ENCODE measurements around the gene THUMPD2. TPM values are rescaled to one million over a fixed set of nuclear protein-coding genes. Genes with fewer than 3 reads are reported as not detected.

THUMPD2 gene
- total RNA-seq, 1 experiment from 2014 or later: 19.5 TPM

- H2AFZ ChIP-seq (ENCODE audit: low read length): no peak overlapping the region
- H3K9ac ChIP-seq (ENCODE audit: extremely low read depth, insufficient read length, low read length): no peak overlapping the region
- peaks cover 24 to 26% of the 10 kb centered on the region in 2 experiments for H3K9me3 Mint-ChIP-seq
- H2AK5ac ChIP-seq (ENCODE audit: insufficient read length, low read length): no peak overlapping the region
- no peak overlapping the region for H3K4ac ChIP-seq (ENCODE audit: low read depth, low read length)
- no CpG with 5 or more reads among the region's 2 CpGs for WGBS (ENCODE audit: extremely low coverage, insufficient read length, low lambda C conversion rate)
- no peaks in the 10 kb centered on the region for H3K79me2 ChIP-seq (ENCODE audit: insufficient read depth, low read length)
- peak overlapping the region in 2 of 3 experiments; percentile 20 to 22; a peak in 2 of 7 replicates for H3K27ac Mint-ChIP-seq
- no peak overlapping the region for H4K5ac ChIP-seq (ENCODE audit: insufficient read length, low read depth, low read length)
- H3K14ac ChIP-seq (ENCODE audit: insufficient read depth, low read length): no peak overlapping the region
- H2BK120ac ChIP-seq (ENCODE audit: low read depth, low read length, poor library complexity, severe bottlenecking): no peak overlapping the region
- H4K20me1 ChIP-seq (ENCODE audit: control insufficient read depth, insufficient read depth, insufficient read length): no peaks in the 10 kb centered on the region
- H3K36me3 Mint-ChIP-seq (ENCODE audit: insufficient read depth in 1 of 3, low read depth in 3 of 3): peaks cover 14 to 28% (median 18%) of the 10 kb centered on the region in 3 experiments
- H2BK12ac ChIP-seq (ENCODE audit: insufficient read length, low read depth, low read length): no peak overlapping the region
- H3K56ac ChIP-seq (ENCODE audit: insufficient read length, low read depth, low read length): no peak overlapping the region
- no peak overlapping the region for H4K8ac ChIP-seq (replicated peaks; ENCODE audit: insufficient read length, low read depth, low read length)
- H2BK20ac ChIP-seq (ENCODE audit: low read depth, low read length, poor library complexity, severe bottlenecking): no peak overlapping the region
- no peaks in the 10 kb centered on the region for H3K23me2 ChIP-seq (ENCODE audit: insufficient read length, low read depth, low read length, poor library complexity, severe bottlenecking)
- H3K9me3 ChIP-seq (ENCODE audit: control insufficient read depth, low read depth, low read length): peaks cover 5% of the 10 kb centered on the region
- peaks cover 4 to 5% of the 10 kb centered on the region in 2 experiments for H3K4me1 Mint-ChIP-seq
- H3K27me3 ChIP-seq (ENCODE audit: insufficient read depth, low read length): no peaks in the 10 kb centered on the region
- no peaks in the 10 kb centered on the region; the same call in 1 of the 2 replicates for H3K4me1 ChIP-seq (ENCODE audit: insufficient read depth, low read length)
- H2BK15ac ChIP-seq (ENCODE audit: low read depth, low read length): no peak overlapping the region
- no peak overlapping the region for H3K18ac ChIP-seq (ENCODE audit: insufficient read length, low read depth, low read length)
- no peak overlapping the region for H3K4me3 Mint-ChIP-seq
- H3T11ph ChIP-seq (ENCODE audit: low read length): no peak overlapping the region
- no peak for DNase-seq
- no peak for TF ChIP-seq CTCF (conservative IDR thresholded peaks at IDR 0.05)
- H3K27me3 Mint-ChIP-seq (ENCODE audit: low read depth): no peaks in the 10 kb centered on the region
- H2BK5ac ChIP-seq (ENCODE audit: insufficient read length, low read length): no peak overlapping the region
- H3K27ac ChIP-seq (ENCODE audit: insufficient read length, low read depth, low read length): no peak overlapping the region
- no peaks in the 10 kb centered on the region for H3K79me1 ChIP-seq (ENCODE audit: insufficient read depth, low read depth, low read length, poor library complexity, severe bottlenecking)
- H3K23ac ChIP-seq (ENCODE audit: insufficient read length, low read depth, low read length): no peak overlapping the region
- no peak overlapping the region for H4K91ac ChIP-seq (ENCODE audit: insufficient read length, low read depth, low read length)
- no peak overlapping the region for H3K4me2 ChIP-seq (ENCODE audit: insufficient read depth, insufficient read length, low read length)
Measured at GRCh38 chr2:39697454-39697853, 81.6 kb downstream of the THUMPD2 start.

Data from H9 (cell line).